Erythroblast (primary cell): ENCODE data around the gene AFAP1.

Source experiments
- GATA1 ChIP-seq: IDR thresholded peaks from 2 replicates; pipeline ENCODE4 v1.6.1; 2011; ENCODE audit warnings: low read depth, mild to moderate bottlenecking, control low read depth, low read length, moderate library complexity
- POLR2A ChIP-seq: IDR thresholded peaks from 2 replicates; pipeline ENCODE4 v1.6.1; 2011; ENCODE audit warnings: mild to moderate bottlenecking, low read length

DNA sequence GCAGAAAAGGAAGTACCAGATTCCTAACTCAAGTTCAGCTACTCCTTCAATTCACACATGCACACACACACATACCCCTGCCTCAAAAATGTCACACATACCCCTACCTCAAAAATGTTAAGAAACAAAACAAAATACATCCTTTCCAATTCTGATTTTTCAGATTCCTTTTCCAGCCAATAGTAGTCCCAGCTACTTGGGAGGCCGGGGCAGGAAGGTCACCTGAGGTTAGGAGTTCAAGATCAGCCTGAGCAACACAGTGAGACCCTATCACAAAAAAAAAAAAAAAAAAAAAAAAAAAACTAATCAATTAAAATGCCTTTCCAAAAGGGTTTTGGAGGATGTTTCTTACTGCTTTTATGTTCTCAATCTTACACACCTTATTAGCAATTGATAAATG, 138.0 kb downstream of the AFAP1 start:
- TF ChIP-seq POLR2A = no peak
- no peak for TF ChIP-seq GATA1
